ENCODE measurements around the gene GSDME. TPM values are rescaled to one million over a fixed set of nuclear protein-coding genes. Genes with fewer than 3 reads are reported as not detected.
"Not testable (repeated sequence)": the region's sequence is repeated elsewhere in the genome, so short reads cannot be mapped to it uniquely, and the experiment has no call there.

GSDME gene
- total RNA-seq, 2 experiments from 2014 or later, result 2.9 to 3.0 TPM

DNA sequence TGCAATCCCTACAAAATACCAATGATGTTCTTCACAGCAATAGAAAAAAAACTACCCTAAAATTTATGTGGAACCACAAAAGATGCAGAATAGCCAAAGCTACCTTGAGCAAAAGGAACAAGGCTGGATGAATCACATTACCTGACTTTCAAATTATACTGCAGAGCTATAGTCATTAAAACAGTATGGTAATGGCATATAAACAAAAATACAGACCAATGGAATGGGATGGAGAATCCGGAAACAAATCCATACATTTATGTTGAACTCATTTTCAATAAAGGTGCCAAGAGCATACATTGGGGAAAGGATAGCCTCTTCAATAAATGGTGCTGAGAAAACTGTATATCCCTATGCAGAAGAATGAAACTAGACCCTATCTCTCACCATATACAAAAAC is 18.7 kb downstream of the GSDME start:
- H3K36me3 Mint-ChIP-seq (ENCODE audit: low read depth), result no peaks in the 10 kb centered on the region
- peaks cover 4% of the 10 kb centered on the region for H3K9me3 Mint-ChIP-seq (ENCODE audit: insufficient read depth)
- ATAC-seq, result no peak
- peaks cover 32% of the 10 kb centered on the region for H3K27me3 Mint-ChIP-seq (ENCODE audit: low read depth)
- ChIA-PET CTCF (no interaction called here), POLR2A (no interaction called here)
- H3K4me1 Mint-ChIP-seq (ENCODE audit: low read depth), result no peaks in the 10 kb centered on the region
- no peak for DNase-seq
- no peak overlapping the region for H3K27ac Mint-ChIP-seq
- no peak overlapping the region for H3K4me3 Mint-ChIP-seq

DNA sequence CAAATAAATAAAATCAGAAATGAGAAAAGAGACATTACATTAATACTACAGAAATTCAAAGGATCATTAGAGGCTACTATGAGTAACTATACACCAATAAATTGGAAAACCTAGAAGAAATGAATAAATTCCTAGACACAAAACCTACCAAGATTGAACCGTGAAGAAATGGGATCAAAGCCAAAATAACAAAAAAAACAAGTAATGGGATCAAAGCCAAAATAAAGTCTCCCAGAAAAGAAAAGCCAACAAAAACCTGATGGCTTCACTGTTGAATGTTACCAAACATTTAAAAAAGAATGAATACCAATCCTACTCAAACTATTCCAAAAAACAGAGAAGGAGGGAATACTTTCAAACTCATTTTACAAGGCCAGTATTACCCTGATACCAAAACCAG is 20.0 kb downstream of the GSDME start:
- POLR2A ChIA-PET, result no interaction called here
- H3K4me1 Mint-ChIP-seq (ENCODE audit: low read depth), result no peaks in the 10 kb centered on the region
- no peaks in the 10 kb centered on the region for H3K36me3 Mint-ChIP-seq (ENCODE audit: low read depth)
- peaks cover 32% of the 10 kb centered on the region for H3K27me3 Mint-ChIP-seq (ENCODE audit: low read depth)
- peaks cover 4% of the 10 kb centered on the region for H3K9me3 Mint-ChIP-seq (ENCODE audit: insufficient read depth)
- DNase-seq, result no peak
- no peak overlapping the region for H3K27ac Mint-ChIP-seq
- CTCF ChIA-PET, result no interaction called here
- H3K4me3 Mint-ChIP-seq, result no peak overlapping the region
- no peak for ATAC-seq

DNA sequence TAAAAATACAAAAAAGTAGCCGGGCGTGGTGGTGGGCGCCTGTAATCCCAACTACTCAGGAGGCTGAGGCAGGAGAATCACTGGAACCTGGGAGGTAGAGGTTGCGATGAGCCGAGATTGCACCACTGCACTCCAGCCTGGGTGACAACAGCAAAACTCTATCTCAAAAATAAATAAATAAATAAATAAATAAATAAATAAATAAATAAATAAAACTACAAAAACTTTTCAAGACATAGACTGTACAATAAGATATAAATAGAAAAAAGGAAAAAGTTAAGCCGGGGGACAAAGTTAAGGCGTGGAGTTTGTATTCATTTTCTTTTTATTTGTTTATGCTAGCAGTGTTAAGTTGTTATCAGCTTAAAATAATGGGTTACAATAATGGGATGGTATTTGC is 21.7 kb downstream of the GSDME start:
- H3K4me3 Mint-ChIP-seq; H3K9me3 Mint-ChIP-seq (ENCODE audit: insufficient read depth); POLR2A ChIA-PET; H3K27ac Mint-ChIP-seq; CTCF ChIA-PET; ATAC-seq; H3K4me1 Mint-ChIP-seq (ENCODE audit: low read depth); H3K36me3 Mint-ChIP-seq (ENCODE audit: low read depth); DNase-seq: not testable (repeated sequence)
- peaks cover 32% of the 10 kb centered on the region for H3K27me3 Mint-ChIP-seq (ENCODE audit: low read depth)

DNA sequence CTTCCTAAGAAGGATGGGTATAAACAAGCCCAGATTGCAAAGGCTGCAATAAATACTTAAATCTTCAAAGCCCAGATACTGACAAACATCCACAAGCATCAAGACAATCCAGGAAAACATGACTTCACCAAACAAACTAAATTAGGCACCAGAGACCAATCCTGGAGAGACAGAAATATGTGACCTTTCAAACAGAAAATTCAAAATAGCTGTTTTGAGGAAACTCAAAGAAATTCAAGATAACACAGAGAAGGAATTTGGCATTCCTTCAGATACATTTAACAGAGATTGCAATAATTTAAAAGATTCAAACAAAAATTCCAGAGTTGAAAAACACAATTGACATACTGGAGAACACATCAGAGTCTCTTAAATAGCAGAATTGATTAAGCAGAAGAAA is 23.0 kb downstream of the GSDME start:
- no peak for ATAC-seq
- H3K9me3 Mint-ChIP-seq (ENCODE audit: insufficient read depth), result peaks cover 4% of the 10 kb centered on the region
- H3K27me3 Mint-ChIP-seq (ENCODE audit: low read depth), result peaks cover 36% of the 10 kb centered on the region
- H3K27ac Mint-ChIP-seq, result no peak overlapping the region
- no peak for DNase-seq
- ChIA-PET POLR2A (no interaction called here), CTCF (interaction anchor here (0.5 kb wide), 1 partner anchor 17 kb away, joined by 3 read pairs; no protein-coding TSS in a partner anchor)
- no peaks in the 10 kb centered on the region for H3K36me3 Mint-ChIP-seq (ENCODE audit: low read depth)
- peaks cover 5% of the 10 kb centered on the region for H3K4me1 Mint-ChIP-seq (ENCODE audit: low read depth)
- no peak overlapping the region for H3K4me3 Mint-ChIP-seq

DNA sequence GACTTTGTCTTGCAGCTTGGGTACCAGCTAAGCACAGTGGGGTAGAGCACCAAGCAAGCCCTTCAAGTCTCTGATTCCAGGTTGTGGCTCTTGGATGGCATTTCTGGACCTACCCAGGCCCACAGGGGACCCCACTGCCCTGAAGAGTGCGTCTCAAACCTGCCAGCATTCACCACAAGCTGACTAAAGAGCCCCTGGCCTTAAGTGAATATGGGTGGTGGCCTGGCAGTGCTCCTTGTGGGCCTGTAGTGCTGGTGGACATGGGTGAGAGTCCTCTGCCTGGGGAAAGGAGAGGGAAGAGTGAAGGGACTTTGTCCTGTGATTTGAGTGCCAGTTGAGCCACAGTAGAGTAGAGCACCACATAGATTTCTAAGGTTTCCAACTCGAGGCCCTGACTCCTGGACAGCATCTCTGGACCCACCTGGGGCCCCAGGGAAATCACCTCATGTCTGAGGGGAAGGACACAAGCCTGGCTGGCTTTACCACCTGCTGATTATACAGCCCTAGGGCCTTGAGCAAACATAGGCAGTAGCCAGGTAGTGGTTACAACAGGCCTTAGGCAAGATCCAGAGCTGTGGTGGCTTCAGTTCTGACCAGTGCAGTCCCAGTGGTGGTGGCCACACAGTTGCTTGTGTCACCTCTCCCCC is 23.7 kb downstream of the GSDME start:
- ChIA-PET POLR2A (no interaction called here), CTCF (no interaction called here)
- no peak overlapping the region for H3K27ac Mint-ChIP-seq
- no peak overlapping the region for H3K4me3 Mint-ChIP-seq
- peaks cover 4% of the 10 kb centered on the region for H3K9me3 Mint-ChIP-seq (ENCODE audit: insufficient read depth)
- no peaks in the 10 kb centered on the region for H3K36me3 Mint-ChIP-seq (ENCODE audit: low read depth)
- ATAC-seq (no peak), DNase-seq (no peak)
- H3K27me3 Mint-ChIP-seq (ENCODE audit: low read depth), result peaks cover 30% of the 10 kb centered on the region
- peaks cover 13% of the 10 kb centered on the region for H3K4me1 Mint-ChIP-seq (ENCODE audit: low read depth)

DNA sequence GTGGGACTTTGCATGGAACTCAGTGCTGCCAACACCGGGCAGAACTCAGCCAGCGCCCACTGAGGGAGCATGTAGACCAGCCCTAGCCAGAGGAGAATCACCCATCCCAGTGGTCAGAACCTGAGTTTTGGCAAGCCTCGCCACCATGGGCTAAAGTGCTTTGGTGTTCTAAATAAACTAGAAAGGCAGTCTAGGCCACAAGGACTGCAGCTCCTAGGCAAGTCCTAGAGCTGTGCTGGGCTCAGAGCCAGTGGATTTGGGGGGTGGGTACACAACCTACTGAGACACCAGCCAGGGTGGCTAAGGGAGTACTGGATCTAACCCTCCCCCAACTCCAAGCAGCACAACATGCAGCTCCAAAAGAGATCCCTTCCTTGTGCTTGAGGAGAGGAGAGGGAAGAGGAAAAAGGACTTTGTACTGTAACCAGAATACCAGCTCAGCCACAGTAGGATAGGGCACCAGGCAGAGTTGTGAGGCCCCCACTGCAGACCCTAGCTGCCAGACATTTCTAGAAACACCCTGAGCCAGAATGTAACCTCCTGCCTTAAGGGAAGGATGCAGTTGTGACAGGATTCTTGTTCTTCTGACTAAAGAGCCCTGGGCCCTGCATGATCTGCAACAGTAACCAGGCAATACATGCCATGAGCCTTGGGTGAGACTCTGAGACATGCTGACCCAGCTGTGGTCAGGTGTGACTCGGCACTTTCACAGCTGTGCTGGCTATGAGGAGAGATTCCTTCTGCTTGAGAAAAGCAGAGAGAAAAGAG is 24.4 kb downstream of the GSDME start:
- peaks cover 25% of the 10 kb centered on the region for H3K27me3 Mint-ChIP-seq (ENCODE audit: low read depth)
- ATAC-seq (no peak), DNase-seq (no peak)
- peaks cover 4% of the 10 kb centered on the region for H3K9me3 Mint-ChIP-seq (ENCODE audit: insufficient read depth)
- no peaks in the 10 kb centered on the region for H3K36me3 Mint-ChIP-seq (ENCODE audit: low read depth)
- no peak overlapping the region for H3K4me3 Mint-ChIP-seq
- no peak overlapping the region for H3K27ac Mint-ChIP-seq
- H3K4me1 Mint-ChIP-seq (ENCODE audit: low read depth), result peaks cover 20% of the 10 kb centered on the region
- POLR2A ChIA-PET, result no interaction called here
- CTCF ChIA-PET, result no interaction called here

DNA sequence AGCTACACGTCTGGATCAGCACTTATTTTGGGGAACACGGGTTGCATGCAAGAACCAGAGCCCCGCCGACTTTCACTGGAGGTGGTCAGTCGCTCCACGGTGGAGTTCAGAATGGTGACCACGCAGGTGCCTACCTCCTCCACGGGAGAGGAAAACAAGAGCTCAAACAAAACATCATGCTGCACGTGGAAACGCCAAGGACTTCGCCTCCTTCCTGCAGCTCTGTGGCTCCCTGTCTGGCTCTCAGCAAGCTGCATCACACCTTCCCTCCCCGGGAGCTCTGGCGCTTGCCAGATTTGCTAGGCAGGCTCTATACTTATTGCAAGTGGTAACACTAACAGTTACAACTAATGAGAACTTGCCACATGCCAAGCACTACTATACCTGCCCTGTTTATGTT is 26.0 kb downstream of the GSDME start:
- Mint-ChIP-seq H3K36me3 (ENCODE audit: low read depth) (no peaks in the 10 kb centered on the region), H3K4me3 (no peak overlapping the region), H3K27ac (no peak overlapping the region), H3K9me3 (ENCODE audit: insufficient read depth) (no peaks in the 10 kb centered on the region), H3K27me3 (ENCODE audit: low read depth) (peaks cover 21% of the 10 kb centered on the region), H3K4me1 (ENCODE audit: low read depth) (peaks cover 31% of the 10 kb centered on the region)
- DNase-seq, result no peak
- ChIA-PET CTCF (no interaction called here), POLR2A (no interaction called here)
- ATAC-seq, result no peak

DNA sequence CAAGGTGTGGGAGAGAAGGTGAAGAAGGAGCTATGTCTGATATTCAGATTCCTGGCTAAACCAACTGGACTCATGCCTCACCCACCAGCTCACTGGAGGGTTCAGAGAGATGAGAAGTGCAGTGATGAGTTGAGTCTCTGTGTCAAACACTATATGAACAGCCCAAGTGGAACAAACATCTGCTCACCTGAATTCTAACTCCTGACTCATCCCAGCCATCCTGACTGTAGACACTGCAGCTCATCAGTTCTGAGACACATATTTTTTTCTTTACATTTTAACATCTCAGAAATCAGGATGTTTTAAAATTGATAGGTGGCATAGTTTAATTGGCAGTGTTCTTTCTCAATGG is 27.3 kb downstream of the GSDME start:
- Mint-ChIP-seq H3K27ac (no peak overlapping the region), H3K4me3 (no peak overlapping the region), H3K4me1 (ENCODE audit: low read depth) (peaks cover 31% of the 10 kb centered on the region), H3K9me3 (ENCODE audit: insufficient read depth) (no peaks in the 10 kb centered on the region), H3K36me3 (ENCODE audit: low read depth) (no peaks in the 10 kb centered on the region), H3K27me3 (ENCODE audit: low read depth) (peaks cover 16% of the 10 kb centered on the region)
- ATAC-seq (no peak), DNase-seq (no peak)
- ChIA-PET CTCF (interaction anchor here (1.0 kb wide), 1 partner anchor 368 kb away, joined by 6 read pairs; no protein-coding TSS in a partner anchor), POLR2A (no interaction called here)

DNA sequence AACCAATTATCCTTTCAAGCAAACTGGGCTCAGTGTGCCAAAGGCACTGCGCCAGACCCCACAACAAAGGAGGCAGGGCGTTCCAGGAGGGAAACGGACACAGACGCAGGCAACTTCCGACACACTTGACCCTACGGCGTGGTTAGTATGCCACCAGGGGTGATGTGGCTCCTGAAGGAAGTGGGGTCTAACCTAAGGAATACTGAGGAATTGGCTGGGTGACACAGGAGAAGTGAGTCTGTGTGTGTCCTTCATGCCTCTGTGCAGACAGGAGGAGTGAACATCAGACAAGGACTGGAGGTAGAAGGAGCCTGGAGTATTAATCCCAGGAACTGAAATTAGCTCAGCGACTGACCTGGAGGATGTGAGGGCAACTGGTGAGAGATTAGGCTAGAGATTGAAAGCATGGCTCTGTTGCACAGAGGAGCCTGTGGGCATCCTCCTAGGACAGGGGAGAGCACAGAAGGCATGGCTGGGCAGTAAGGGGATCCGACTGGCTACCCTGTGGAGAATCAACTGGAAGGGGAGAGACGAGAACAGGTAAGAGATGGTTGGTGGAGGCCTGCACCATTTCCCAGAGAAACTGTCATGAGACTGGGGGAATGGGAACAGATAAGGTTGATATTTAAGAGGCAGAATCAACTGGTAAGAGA is 27.8 kb downstream of the GSDME start:
- Mint-ChIP-seq H3K36me3 (ENCODE audit: low read depth) (no peaks in the 10 kb centered on the region), H3K4me1 (ENCODE audit: low read depth) (peaks cover 31% of the 10 kb centered on the region), H3K4me3 (no peak overlapping the region), H3K27me3 (ENCODE audit: low read depth) (peaks cover 12% of the 10 kb centered on the region), H3K27ac (no peak overlapping the region), H3K9me3 (ENCODE audit: insufficient read depth) (no peaks in the 10 kb centered on the region)
- ATAC-seq (no peak), DNase-seq (no peak)
- POLR2A ChIA-PET, result no interaction called here
- CTCF ChIA-PET, result interaction anchor here (1.0 kb wide), 1 partner anchor 369 kb away, joined by 6 read pairs; no protein-coding TSS in a partner anchor

DNA sequence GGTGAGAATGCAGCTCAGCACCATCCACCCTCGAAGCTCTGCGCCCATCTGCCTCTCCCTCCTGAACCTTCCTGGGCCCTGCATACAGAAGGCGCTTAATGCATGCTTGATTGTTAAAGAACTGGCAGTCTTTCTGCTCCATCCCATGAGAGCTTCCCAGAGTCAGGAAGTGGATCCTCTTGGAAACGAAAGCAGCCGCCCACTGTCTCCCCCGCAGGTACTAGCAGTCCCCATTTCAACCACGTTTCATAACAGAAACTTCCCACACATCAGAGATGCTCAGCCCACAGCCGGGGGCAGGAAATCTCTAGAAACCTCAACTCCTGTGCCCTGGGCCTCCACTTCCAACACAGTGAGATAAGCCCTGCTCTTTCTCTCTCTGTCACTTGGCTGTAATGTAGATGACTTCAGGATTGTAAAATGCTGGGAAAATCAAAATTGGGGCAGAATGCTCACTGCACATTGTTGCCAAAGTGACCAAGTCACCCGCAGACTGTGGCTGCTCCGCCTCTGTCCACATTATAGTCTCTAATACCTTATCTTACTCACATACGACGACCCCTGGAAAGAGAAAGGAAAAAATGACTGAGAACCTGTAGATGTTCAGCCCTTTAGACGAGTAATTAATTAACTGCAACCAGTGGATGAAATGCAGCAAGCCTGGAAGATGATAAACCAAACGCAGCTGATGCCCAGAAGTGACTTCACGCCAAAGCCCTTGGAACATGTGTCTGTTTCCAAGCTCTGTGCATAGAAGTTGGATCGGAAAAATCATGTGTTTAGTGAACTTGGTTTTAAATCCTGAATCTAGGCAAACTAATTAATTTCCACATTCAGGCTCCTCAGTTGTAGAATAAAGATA is 28.5 kb downstream of the GSDME start:
- peak overlapping the region; percentile 29 for H3K4me3 Mint-ChIP-seq
- ATAC-seq (peak; percentile 77), DNase-seq (peak; percentile 47)
- no peaks in the 10 kb centered on the region for H3K36me3 Mint-ChIP-seq (ENCODE audit: low read depth)
- H3K27ac Mint-ChIP-seq, result peak overlapping the region; percentile 31
- no peaks in the 10 kb centered on the region for H3K9me3 Mint-ChIP-seq (ENCODE audit: insufficient read depth)
- H3K4me1 Mint-ChIP-seq (ENCODE audit: low read depth), result peaks cover 31% of the 10 kb centered on the region
- H3K27me3 Mint-ChIP-seq (ENCODE audit: low read depth), result peaks cover 10% of the 10 kb centered on the region
- ChIA-PET CTCF (no interaction called here), POLR2A (no interaction called here)

DNA sequence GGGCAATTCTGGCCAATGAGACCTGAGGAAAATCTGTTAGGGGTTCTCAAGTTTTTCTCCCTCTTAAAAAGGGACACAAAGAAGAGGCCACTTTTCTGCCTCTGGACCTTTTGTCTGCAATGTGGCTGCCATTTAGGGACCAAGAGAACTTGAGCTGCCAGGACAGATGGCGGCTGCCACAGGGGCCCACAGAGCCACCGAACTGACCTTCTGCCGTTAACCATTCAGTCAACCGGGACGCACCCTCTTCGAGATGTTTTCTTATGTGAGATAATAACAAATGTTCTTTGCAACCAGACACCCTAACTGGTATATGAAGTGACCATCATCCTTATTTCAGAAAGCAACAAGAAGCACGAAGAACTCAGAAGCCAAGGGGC is 29.2 kb downstream of the GSDME start:
- Mint-ChIP-seq H3K27me3 (ENCODE audit: low read depth) (peaks cover 10% of the 10 kb centered on the region), H3K27ac (peak overlapping the region; percentile 31), H3K4me1 (ENCODE audit: low read depth) (peaks cover 31% of the 10 kb centered on the region), H3K36me3 (ENCODE audit: low read depth) (no peaks in the 10 kb centered on the region), H3K9me3 (ENCODE audit: insufficient read depth) (no peaks in the 10 kb centered on the region), H3K4me3 (peak overlapping the region; percentile 29)
- no peak for ATAC-seq
- ChIA-PET CTCF (no interaction called here), POLR2A (no interaction called here)
- no peak for DNase-seq
